Stimulated activated CD8-positive, alpha-beta memory T cell treated with anti-CD3 and anti-CD28 coated beads, Interleukin-12 subunit alpha, Interleukin-12 subunit beta, amount 100 ng/mL, for 4 hours (primary cell): Measurements from ENCODE around the gene SLC2A1.

Source experiments
- DNase-seq: peaks from one replicate; pipeline ENCODE4 v3.0.0-alpha.2; 2020; ENCODE audit warnings: low read depth

Gene SLC2A1

DNA sequence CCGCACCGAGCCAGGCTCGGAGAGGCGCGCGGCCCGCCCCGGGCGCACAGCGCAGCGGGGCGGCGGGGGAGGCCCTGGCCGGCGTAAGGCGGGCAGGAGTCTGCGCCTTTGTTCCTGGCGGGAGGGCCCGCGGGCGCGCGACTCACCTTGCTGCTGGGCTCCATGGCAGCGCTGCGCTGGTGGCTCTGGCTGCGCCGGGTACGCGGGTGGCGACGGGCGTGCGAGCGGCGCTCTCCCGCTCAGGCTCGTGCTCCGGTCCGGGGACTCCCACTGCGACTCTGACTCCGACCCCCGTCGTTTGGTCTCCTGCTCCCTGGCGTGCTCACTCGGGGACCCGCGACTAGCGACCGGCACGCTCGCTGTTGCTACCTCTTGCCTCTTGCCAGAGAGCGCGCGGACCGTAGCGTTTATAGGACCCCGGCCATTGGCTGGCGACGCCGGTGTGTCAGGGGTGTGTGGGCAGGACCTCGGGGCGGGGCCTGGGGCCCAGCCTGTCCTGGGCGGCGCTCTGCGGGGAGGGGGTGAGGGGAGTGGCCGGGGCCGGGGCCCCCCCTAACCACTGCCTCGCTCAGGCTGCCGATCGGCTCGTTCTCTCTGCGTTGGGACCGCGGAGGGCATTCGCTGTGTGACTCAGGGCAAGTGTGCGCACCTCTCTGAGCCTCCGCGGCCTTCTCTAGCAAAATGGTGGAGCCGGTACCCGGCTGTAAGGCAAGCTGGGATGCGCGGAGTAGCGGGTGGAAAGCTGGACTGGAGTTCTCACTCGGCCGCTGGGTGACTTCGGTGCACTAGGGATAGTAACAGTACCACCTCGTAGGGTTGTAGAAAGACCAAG, at the start of gene SLC2A1:
Gene SLC2A1 (minus strand): TSS at position 381 of the 832 bp plus-strand sequence. CDS start 217 bp downstream, at position 164.
- DNase-seq, result peak; percentile 89

DNA sequence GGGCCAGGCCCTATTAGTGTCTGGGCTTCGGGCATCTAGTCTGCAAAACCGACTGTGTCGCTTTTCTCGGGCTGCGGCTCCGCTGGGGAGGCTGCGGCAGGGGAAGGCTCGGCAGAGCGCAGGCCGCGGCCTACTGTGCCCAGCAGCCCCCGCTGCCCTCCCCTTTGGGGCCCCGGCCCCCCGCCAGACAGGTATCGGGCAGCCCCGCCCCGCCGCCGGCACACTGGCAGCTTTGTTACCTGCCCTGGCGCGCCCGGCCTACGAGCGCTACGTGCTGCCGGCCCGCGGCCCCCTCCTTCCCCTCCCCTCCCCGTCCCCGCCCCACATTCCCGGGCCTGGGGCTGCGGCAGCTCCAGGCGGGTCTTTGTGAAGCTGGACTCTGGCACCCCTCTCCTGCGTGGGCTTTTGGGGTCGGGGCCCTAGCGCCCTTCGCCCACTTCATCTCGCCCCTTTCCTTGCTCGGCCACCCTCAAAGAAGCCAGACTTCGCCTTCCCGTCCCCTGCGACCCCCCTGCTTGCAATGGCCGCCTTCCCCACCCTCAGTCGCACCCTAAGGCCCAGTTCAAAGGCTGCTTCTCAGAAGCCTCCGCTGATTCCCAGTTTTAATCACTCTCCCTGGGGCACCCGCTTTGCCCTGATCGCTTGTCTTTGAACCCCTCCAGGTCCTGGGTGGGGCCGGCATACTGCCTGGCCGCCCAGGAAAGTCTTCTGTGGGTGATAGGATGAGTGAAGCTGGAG, 48.9 kb upstream of the SLC2A1 start:
- DNase-seq, result no peak

DNA sequence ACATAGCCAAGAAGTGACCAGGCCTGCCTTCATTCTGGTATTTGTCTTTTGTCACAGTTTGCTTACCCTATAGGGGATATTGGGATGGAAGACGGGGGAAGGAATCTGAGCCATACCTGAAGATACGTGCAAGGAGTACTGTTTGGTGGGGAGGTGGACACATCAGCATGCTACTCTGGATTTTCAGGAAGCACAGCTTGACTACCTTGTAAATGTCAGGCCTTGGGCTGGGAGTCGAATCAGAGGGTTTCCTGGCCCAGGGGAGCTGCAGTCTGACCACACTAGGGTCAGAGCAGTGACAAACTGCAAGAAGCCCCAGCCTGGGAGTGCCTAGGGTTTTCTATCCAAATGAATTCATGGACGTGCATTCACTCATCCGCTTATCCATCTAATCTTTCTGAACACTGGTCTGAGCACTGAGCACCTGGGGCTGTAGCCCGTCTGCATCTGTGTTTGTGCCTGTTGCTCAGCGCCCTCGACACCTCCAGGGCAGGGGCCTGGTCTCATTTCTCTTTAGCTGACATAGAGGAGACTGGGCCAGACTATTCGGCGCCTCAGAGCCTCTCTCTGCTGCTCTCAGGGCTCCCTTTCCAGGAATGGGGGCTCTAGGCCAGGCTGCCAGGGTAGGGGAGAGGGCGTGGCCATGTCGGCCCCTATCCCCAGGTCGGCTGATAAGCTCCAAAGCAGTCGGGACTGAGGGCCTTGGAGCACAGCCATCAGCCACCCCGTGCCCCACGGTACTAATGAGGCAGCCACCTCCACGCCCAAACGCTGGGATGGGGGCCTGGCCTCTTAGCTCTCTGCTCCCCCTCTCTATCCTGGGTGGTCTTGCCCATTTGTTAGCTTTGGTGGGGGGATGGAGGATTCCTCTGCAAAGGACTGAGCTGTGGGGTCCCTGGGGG, 47.0 kb upstream of the SLC2A1 start:
- no peak for DNase-seq

DNA sequence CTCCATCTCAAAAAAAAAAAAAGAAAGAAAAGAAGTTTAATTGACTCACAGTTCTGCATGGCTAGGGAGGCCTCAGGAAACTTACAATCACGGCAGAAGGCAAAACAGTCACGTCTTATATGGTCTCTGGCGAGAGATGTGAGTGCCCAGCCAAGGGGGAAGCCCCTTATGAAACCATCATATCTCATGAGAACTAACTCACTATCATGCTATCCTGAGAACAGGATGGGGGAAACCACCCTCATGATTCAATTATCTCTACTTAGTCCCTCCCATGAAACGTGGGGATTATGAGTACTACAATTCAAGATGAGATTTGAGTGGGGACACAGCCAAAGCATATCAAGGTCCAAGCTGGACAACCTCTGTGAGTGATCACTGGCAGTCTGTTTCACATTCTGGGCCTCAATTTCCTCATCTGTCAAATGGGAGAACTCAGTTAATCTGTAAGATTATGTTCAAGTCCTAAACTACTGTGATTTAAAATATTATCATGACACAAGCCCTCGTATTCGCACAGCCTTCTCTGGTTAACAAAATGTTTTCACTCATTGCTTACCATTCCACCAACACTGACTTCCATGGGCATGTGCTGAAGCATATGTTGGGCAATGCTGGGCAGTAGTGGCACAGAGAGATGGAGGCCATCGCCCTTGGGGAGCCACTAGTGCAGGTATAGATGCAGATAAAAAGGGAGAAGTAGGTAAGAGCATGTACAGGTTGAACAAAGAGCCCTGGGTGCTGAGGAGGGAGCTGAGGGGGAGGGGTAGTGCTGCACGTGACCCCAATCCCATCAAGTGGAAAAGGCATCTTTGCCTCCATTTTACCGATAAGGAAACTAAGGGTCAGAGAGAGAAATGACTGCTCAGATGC, 46.2 kb upstream of the SLC2A1 start:
- DNase-seq, result no peak

DNA sequence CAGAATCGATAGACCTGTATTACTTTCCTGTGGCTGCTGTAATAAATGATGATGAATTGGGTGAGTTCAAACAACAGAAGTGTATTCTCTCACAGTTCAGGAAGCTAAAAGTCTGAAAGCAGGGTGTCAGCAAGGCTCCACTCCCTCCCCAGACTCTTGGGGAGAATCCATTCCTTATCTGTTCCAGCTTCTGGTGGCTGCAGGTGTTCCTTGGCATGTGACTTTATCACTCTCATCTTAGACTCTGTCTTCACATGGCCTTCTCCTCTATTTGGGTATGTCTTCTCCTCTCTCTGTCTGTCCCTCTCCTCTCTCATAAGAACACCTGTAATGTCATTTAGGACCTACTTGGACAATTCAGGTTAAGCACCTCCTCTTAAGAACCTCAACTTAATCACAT, 44.1 kb upstream of the SLC2A1 start:
- no peak for DNase-seq

DNA sequence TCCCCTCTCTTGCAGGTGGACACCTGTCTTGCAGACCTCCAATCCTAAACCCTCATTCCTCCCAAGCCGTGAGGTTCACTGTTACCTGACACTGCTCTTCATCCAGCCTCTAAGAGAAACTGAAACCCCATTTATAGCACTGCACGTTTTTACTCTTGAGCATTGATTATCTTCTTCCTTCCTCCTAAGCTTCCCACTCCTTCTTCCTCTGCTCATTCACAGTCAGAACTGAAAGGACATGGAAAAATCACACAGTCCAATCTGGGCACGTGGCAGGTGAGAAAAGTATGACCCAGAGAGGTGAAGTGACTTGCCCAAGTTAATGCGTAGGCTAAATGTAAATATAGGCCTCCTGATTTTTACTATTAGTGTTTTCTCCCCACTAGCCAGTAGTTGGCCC, 43.4 kb upstream of the SLC2A1 start:
- no peak for DNase-seq

DNA sequence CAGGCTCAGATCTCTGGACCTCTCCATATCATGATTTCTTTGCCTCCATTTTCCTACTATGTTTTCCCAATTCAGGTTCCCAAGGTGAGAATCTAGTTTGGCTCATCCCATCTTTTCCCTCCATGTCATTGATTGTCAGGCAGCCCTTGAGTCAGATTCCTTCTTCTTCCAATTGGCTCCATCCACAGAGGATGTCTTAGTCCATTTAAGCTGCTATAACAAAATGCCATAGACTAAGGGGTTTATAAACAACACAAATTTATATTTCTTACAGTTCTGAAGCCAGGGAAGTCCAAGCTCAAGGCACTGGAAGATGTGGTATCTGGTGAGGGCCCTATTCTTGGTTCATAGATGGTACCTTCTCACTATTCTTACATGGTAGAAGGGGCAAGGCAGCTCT, 42.8 kb upstream of the SLC2A1 start:
- no peak for DNase-seq

DNA sequence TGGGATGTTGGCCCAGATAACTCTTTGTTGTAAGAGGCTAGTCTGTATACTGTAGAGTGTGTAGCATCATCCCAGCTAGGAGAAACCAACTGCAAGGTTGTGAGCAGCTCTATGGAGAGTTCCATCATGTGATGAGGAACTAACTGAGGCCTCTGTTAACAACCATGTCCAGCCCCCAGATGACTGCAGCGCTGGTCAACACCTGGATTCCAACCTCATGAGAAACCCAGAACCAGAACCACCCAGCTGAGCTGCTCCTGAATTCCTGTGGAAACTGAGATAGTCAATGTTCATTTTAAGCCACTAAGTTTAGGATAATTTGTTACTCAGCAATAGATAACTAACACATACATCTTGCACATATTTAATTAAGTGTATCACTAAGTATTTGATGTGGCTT, 41.6 kb upstream of the SLC2A1 start:
- DNase-seq, result no peak

DNA sequence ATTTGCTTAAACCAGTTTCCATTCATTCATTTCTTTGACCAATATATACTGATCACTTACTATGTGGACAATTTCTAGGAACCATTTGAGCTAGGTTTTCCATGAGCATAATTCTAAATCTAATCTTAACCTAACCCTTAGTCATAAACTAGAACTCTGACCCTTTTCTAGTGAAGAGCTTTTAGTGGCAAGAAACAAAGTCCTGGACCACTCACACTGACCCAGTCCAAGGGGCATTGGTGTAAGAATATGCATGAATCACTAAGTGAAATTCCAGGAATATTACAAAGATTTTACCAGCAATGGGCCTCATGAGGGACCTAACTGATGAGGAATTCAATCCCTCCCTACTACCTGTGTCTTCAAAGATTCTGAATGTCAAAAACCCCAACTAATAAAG, 40.6 kb upstream of the SLC2A1 start:
- no peak for DNase-seq

DNA sequence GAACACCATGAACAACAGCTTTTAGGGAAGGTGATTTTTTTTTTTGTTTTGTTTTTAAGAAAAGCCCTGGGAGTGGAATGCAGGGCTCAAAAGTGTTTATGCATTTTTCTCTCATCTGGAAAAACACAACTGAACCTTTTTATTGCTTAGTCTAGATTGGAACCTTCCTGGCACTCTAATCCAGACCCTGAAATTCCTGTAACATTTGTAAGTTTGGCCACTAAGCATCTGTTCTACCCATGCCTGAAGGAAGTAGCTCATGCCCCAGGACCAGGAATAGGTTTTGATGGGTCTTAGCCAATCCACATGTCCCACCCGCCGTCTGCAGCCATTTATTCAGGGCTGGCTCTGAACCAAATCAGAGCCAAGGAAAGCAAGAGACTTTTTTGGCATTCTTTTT, 39.7 kb upstream of the SLC2A1 start:
- no peak for DNase-seq

DNA sequence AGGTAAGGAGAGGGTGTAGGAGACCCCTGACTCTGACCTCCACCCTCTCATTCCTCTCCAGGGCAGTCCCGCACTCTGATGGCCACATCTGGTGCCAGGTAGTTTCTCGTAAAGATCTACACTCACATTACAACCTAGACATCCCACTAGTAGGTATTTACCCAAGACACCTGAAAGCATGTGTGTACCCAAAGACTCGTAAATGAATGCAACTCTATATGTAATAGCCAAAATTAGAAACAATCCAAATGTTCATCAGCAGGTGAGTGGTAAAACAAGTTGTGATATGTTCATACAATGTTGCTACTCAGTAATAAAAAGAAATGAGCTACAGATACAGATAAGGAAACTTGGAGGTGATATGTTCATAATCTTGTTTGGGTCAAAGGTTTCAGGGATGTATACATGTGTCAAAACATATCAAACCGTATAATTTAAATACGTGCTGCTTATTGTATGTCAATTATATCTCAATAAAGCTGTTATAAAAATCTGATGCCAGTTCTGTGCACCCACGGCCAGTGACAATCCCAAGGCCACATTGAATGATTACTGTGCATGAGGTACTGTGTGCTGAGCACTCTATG, 37.8 kb upstream of the SLC2A1 start:
- DNase-seq, result no peak

DNA sequence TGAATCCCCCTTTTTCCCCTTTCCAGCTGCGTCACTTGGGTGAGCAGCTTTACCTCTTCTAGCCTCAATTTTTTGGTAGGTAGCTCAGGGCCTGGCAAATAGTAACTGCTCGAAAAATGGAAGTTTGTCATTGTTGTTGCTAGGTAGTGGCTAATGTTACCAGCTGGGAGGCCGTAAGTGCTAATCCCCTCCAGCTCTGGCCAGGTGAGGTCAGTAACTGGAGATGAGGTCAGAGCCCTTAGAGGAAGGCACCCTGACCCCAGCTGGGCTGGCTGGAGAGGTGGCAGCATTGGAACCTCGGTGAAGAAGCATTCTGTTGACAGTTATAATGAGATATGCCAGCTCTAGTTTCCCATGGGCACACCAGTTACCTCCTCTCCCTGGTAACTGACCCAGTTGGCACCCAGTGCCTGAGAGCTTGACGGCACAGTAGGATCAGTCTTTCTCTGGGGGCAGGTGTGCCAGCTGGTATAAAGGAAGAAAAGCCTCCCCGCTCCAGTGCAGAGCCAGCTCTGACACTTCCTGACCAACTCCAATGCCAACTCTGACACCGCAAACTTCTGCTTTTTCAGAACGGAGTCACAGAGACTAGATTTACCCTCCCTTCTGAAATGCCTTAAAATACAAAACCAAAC, 35.0 kb upstream of the SLC2A1 start:
- no peak for DNase-seq

DNA sequence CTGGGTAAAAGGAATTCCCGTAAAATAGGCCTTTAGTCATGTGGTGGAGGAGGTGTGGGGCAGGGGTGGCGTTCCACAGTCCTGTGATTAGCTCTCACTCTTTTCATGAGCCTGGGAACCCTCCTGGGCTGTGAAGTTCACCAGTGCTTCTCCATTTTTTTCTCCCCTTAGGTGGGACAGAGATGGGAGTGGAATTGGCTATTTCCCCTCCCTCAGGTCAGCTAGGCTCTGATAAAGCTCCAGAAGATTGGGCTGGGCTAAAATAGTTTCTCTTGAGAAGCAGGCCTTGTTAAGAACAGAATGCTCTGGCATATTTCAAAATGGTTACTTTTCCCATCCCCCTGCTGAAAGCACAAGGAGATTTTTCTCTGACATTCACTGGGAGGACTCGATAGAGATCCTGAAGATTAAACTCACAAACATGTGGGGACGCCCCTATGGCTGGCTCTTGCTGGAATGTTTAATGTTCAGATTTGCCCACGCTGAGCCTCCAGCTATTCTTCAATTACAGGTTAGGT, 33.4 kb upstream of the SLC2A1 start:
- no peak for DNase-seq

DNA sequence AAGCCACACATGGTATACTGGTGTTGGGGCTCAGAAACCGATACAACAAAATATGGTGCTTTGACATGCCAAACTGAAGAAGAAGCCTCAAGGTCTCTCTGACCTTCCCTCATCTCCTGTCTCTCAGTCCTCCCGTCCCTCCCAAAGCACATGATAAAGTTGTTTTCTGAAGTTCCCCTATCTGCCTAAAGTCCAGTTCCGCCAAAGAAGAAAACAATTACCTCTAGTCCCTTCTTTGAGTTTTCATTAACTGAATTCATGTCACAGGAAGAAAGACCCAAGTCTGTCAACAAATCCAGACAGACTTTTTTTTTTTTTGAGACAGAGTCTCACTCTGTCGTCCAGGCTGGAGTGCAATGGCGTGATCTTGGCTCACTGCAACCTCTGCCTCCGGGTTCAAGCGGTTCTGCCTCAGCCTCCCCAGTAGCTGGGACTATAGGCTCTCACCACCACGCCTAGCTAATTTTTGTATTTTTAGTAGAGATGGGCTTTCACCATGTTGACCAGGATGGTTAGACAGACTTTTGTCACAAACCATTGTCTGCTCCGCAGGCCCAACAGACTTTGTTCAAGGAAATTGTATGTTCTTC, 32.2 kb upstream of the SLC2A1 start:
- DNase-seq, result no peak

DNA sequence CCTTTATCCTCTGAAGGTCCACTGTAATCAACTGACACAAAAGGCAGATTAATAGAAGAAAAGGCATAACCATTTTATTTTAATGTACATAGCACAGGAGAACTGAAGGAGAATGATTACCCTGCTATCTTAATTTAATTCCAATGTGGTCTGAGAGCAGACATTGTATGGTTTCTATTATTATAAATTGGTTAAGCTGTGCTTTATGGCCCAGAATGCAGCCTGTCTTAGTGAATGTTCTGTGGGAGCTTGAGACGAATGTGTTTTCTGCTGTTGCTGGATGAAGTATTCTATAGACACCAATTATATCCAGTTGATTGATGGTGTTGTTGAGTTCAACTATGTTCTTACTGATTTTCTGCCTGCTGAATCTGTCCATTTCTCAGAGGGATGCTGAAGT, 25.0 kb upstream of the SLC2A1 start:
- no peak for DNase-seq

DNA sequence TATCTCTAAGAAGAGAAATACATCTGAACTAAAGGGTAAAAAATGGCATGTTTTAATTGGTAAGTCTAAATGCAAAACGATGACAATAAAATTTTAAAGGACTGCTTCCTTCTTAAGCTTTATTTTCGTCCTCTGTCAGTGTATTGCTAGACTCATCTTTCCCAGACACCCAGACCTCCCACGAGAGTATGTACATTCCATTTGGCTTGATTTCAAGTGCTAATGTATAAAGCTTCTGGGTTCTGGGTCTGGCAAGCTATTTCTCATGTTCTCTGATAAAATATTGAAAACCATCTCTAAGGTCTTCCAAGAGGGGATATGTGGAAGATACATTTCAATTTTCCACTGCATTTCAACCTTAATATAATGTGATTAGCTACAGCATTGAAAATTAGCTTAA, 24.6 kb upstream of the SLC2A1 start:
- DNase-seq, result no peak

DNA sequence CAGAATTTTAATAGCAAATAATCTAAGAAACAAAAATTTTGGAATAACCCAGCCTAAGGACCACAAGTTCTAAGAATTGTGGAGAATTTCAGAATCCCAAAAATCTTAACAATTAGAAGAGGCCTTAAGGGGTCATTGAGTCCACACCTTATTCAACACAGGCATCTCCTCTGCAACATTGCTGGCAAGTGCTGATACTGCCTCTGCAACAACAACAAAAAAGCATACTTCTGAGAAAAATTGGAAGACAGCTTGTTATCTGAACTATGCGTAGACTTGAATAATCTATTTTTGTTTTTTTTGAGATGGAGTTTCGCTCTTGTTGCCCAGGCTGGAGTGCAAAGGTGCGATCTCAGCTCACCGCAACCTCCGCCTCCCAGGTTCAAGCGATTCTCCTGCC, 24.0 kb upstream of the SLC2A1 start:
- no peak for DNase-seq

DNA sequence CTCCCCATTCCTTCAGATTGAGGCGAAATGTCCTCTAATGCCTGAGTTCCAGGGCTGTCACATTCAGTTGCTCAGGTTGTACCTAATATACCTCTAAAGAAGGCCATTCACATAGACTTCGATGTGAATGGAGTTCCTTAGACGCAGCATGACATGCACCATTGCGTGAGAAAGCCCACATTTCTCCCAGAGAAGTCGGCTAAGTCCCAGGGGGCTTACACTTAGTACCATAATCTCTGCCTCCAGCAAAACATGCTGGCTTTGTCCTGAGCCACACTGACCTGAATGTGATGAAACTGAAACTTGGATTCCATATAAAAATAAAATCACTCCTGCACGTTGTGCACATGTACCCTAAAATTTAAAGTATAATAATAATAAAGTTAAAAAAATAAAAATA, 23.2 kb upstream of the SLC2A1 start:
- DNase-seq, result no peak

DNA sequence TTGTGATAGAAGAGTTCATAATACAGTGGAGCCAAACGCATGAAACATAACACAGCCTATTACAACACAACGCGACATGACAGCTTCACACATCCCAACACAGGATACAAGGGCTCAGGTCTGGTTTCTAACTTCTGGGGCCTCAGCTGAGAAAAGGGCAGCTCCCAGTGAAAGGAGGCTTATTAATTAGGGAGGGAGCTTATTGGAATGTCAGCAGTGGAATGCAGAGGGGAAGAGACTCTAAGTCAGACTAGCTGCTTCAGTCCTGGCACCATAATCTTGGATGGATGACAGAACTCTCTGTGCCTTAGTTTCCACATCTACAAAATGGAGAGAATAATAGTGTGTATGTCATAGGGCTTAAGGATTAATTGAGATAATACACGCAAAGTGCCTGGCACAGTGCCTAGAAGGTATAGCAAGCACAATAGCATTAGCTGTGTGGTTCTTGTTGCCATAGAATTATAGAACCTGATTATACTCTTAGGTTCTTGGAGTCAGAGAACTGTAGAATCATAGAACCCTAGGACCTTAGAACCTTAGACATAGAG, 22.7 kb upstream of the SLC2A1 start:
- no peak for DNase-seq
